ENCODE results near the gene GAD2.

DNA sequence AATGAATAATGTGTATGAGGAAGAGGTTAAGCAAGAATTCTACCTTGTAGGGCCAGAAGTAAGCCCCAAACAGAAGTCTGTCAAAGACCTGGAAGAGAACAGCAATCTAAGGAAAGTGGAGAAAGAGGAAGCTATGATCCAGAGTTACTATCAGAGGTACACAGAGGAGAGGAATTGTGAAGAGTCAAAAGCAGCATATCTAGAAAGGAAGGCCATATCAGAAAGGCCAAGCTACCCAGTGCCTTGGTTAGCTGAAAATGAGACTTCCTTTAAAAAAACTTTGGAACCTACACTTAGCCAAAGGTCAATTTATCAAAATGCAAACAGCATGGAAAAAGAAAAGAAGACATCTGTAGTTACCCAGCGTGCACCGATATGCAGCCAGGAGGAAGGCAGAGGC is 42.7 kb upstream of the GAD2 start:
- TF ChIP-seq ZNF354B (CRISPR knock-in tag; IDR thresholded peaks at IDR 0.05) (no peak), GTF2A2 (tag; IDR thresholded peaks at IDR 0.05) (no peak)
- TF ChIP-seq, protein P1, sequence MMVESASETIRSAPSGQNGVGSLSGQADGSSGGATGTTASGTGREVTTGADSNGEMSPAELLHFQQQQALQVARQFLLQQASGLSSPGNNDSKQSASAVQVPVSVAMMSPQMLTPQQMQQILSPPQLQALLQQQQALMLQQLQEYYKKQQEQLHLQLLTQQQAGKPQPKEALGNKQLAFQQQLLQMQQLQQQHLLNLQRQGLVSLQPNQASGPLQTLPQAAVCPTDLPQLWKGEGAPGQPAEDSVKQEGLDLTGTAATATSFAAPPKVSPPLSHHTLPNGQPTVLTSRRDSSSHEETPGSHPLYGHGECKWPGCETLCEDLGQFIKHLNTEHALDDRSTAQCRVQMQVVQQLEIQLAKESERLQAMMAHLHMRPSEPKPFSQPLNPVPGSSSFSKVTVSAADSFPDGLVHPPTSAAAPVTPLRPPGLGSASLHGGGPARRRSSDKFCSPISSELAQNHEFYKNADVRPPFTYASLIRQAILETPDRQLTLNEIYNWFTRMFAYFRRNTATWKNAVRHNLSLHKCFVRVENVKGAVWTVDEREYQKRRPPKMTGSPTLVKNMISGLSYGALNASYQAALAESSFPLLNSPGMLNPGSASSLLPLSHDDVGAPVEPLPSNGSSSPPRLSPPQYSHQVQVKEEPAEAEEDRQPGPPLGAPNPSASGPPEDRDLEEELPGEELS (CRISPR knock-in tag; IDR thresholded peaks at IDR 0.05; ENCODE audit: borderline replicate concordance), result no peak

Measured in K562 (cell line).